BE2C (cell line): Measurements from ENCODE around the gene TEDC2.

Experiments
- DNase-seq: peaks from one replicate; pipeline ENCODE4 v3.0.0-alpha.2; 2020
- H3K27me3 ChIP-seq: fragments of 250-450 bp; sonication (Bioruptor Pico); 2 replicates; pipeline ENCODE4 v1.5.1; 2020; ENCODE audit warnings: mild to moderate bottlenecking
- H3K36me3 ChIP-seq: fragments of 250-450 bp; sonication (Bioruptor Pico); 2 replicates; pipeline ENCODE4 v1.5.1; 2020; ENCODE audit warnings: mild to moderate bottlenecking
- H3K4me1 ChIP-seq: fragments of 250-450 bp; sonication (Bioruptor Pico); 2 replicates; pipeline ENCODE4 v1.5.1; 2020
- H3K4me3 ChIP-seq: 2 replicates; pipeline ENCODE4 v1.5.1; 2011; ENCODE audit warnings: low read depth, low read length
- H3K9me3 ChIP-seq: fragments of 250-450 bp; sonication (Bioruptor Pico); 2 replicates; pipeline ENCODE4 v1.5.1; 2020
- CTCF ChIP-seq: IDR thresholded peaks from 2 replicates; pipeline ENCODE4 v1.5.1; 2012; ENCODE audit warnings: mild to moderate bottlenecking, low read depth, low read length

The TEDC2 gene

GRCh38 chr16:2508722-2509400 is 49.0 kb downstream of the TEDC2 start:
- Histone ChIP-seq H3K27me3 (no peaks in the 10 kb centered on the region), H3K36me3 (peaks cover under 1% of the 10 kb centered on the region; the same call in 1 of the 2 replicates), H3K9me3 (no peaks in the 10 kb centered on the region), H3K4me3 (no peak overlapping the region), H3K4me1 (peaks cover 3% of the 10 kb centered on the region; the same call in 1 of the 2 replicates)
- no peak for DNase-seq
- no peak for TF ChIP-seq CTCF

- H3K9me3 ChIP-seq, result no peaks in the 10 kb centered on the region
- DNase-seq, result no peak
- H3K4me1 ChIP-seq, result peaks cover 3% of the 10 kb centered on the region; the same call in 1 of the 2 replicates
- H3K27me3 ChIP-seq, result no peaks in the 10 kb centered on the region
- H3K36me3 ChIP-seq, result peaks cover 4% of the 10 kb centered on the region; the same call in 1 of the 2 replicates
- H3K4me3 ChIP-seq, result no peak overlapping the region
- no peak for TF ChIP-seq CTCF
Measured at GRCh38 chr16:2511128-2511800, 51.4 kb downstream of the TEDC2 start.

- no peaks in the 10 kb centered on the region for H3K27me3 ChIP-seq
- no peak for TF ChIP-seq CTCF
- H3K36me3 ChIP-seq, result peaks cover 6% of the 10 kb centered on the region; the same call in 1 of the 2 replicates
- no peaks in the 10 kb centered on the region for H3K9me3 ChIP-seq
- no peak overlapping the region for H3K4me3 ChIP-seq
- peaks cover 3% of the 10 kb centered on the region; the same call in 1 of the 2 replicates for H3K4me1 ChIP-seq
- no peak for DNase-seq
Measured at GRCh38 chr16:2511996-2512734, 52.3 kb downstream of the TEDC2 start.

GRCh38 chr16:2512735-2513404 is 53.0 kb downstream of the TEDC2 start:
- no peak for TF ChIP-seq CTCF
- Histone ChIP-seq H3K9me3 (no peaks in the 10 kb centered on the region), H3K36me3 (peaks cover 6% of the 10 kb centered on the region; the same call in 1 of the 2 replicates), H3K4me1 (peaks cover 3% of the 10 kb centered on the region; the same call in 1 of the 2 replicates), H3K4me3 (peak overlapping the region; percentile 81), H3K27me3 (no peaks in the 10 kb centered on the region)
- no peak for DNase-seq

- Histone ChIP-seq H3K36me3 (peaks cover 6% of the 10 kb centered on the region; the same call in 1 of the 2 replicates), H3K4me3 (peak within 1 kb of the TSS; percentile 81), H3K9me3 (no peaks in the 10 kb centered on the region), H3K4me1 (peaks cover 3% of the 10 kb centered on the region; the same call in 1 of the 2 replicates), H3K27me3 (no peaks in the 10 kb centered on the region)
- TF ChIP-seq CTCF, result no peak
- peak; percentile 95 for DNase-seq
Measured at GRCh38 chr16:2513405-2514332, 53.8 kb downstream of the TEDC2 start, which contains the start of gene ATP6V0C. ATP6V0C (plus strand) TSS chr16:2513952; CDS start chr16:2514104, 152 bp downstream.
